ENCODE measurements around the gene ATF6.

GRCh38 chr1:161863549-161863948 is 97.4 kb downstream of the ATF6 start:
- no peak for TF ChIP-seq CTCF (IDR thresholded peaks at IDR 0.05)
- no peak for TF ChIP-seq POLR2A (IDR thresholded peaks at IDR 0.05)
